Astrocyte (in vitro differentiated cells and primary cell): Measurements from ENCODE around the gene OBP2B. TPM values are rescaled to one million over a fixed set of nuclear protein-coding genes. Genes with fewer than 3 reads are reported as not detected.

Experiments
- DNase-seq: peaks from one replicate; pipeline ENCODE4 v3.0.0-alpha.2; 2010; ENCODE audit warnings: low read depth
- FAIRE-seq: peaks from 2 replicates; lab custom pipeline; 2011; peaks lifted over from hg19 to GRCh38; lab: Jason Lieb, UNC
- H2AFZ ChIP-seq: 2 replicates; pipeline ENCODE4 v1.6.0; 2012; ENCODE audit warnings: low read depth, low read length, inconsistent platforms
- H3K27ac ChIP-seq: 2 replicates; pipeline ENCODE4 v1.5.1; 2011; ENCODE audit warnings: low read depth, low read length, inconsistent platforms
- H3K27me3 ChIP-seq: 2 replicates; pipeline ENCODE4 v1.6.0; 2011; ENCODE audit warnings: low read length, inconsistent platforms; ENCODE audit not compliant: insufficient read depth
- H3K36me3 ChIP-seq: 2 replicates; pipeline ENCODE4 v1.5.1; 2011; ENCODE audit warnings: low read length, inconsistent platforms; ENCODE audit not compliant: insufficient read depth
- H3K4me1 ChIP-seq: 2 replicates; pipeline ENCODE4 v1.5.1; 2011; ENCODE audit warnings: low read length, inconsistent platforms; ENCODE audit not compliant: insufficient read depth
- H3K4me2 ChIP-seq: 2 replicates; pipeline ENCODE4 v1.6.0; 2012; ENCODE audit warnings: low read length, inconsistent platforms
- H3K4me3 ChIP-seq: 2 replicates; pipeline ENCODE4 v1.5.1; 2011; ENCODE audit warnings: low read depth, mild to moderate bottlenecking, low read length, inconsistent platforms; ENCODE audit not compliant: insufficient read depth
- H3K79me2 ChIP-seq: 2 replicates; pipeline ENCODE4 v1.6.0; 2012; ENCODE audit warnings: mild to moderate bottlenecking, low read length, inconsistent platforms; ENCODE audit not compliant: insufficient read depth
- H3K9ac ChIP-seq: 2 replicates; pipeline ENCODE4 v1.6.0; 2012; ENCODE audit warnings: mild to moderate bottlenecking, low read length, inconsistent platforms
- H3K9me3 ChIP-seq: 2 replicates; pipeline ENCODE4 v1.5.1; 2012; ENCODE audit warnings: low read depth, mild to moderate bottlenecking, low read length, inconsistent platforms; ENCODE audit not compliant: insufficient read depth
- H4K20me1 ChIP-seq: 2 replicates; pipeline ENCODE4 v1.6.0; 2012; ENCODE audit warnings: low read length, inconsistent platforms; ENCODE audit not compliant: insufficient read depth
- H3K27ac Mint-ChIP-seq: one replicate; pipeline ENCODE4 v1.8.0; 2021; ENCODE audit warnings: mild to moderate bottlenecking, mixed read lengths; ENCODE audit not compliant: unreplicated experiment
- H3K27me3 Mint-ChIP-seq: one replicate; pipeline ENCODE4 v1.8.0; 2021; ENCODE audit warnings: low read depth, mixed read lengths; ENCODE audit not compliant: unreplicated experiment
- H3K36me3 Mint-ChIP-seq: one replicate; pipeline ENCODE4 v1.8.0; 2021; ENCODE audit warnings: low read depth, mixed read lengths; ENCODE audit not compliant: unreplicated experiment
- H3K4me1 Mint-ChIP-seq: one replicate; pipeline ENCODE4 v1.8.0; 2021; ENCODE audit warnings: low read depth, mixed read lengths; ENCODE audit not compliant: unreplicated experiment
- H3K4me3 Mint-ChIP-seq: one replicate; pipeline ENCODE4 v1.8.0; 2021; ENCODE audit warnings: mild to moderate bottlenecking, moderate library complexity, mixed read lengths; ENCODE audit not compliant: unreplicated experiment
- H3K9me3 Mint-ChIP-seq: one replicate; pipeline ENCODE4 v1.8.0; 2021; ENCODE audit warnings: mild to moderate bottlenecking, mixed read lengths; ENCODE audit not compliant: unreplicated experiment
- EZH2 ChIP-seq: IDR thresholded peaks from 2 replicates; pipeline ENCODE4 v1.6.1; 2012; ENCODE audit warnings: mild to moderate bottlenecking, low read length, inconsistent platforms; ENCODE audit not compliant: insufficient read depth
- total RNA-seq: library from RNA; stranded (reverse); gene quantifications from 2 replicates; pipeline ENCODE4 v1.2.1, GENCODE V29; 2021
- TF ChIP-seq, protein P1 (sequence below): IDR thresholded peaks from 2 replicates; pipeline ENCODE4 v1.5.1; 2011; ENCODE audit warnings: low read depth, mild to moderate bottlenecking, inconsistent platforms, low read length, moderate library complexity; ENCODE audit not compliant: insufficient read depth

The OBP2B gene
- total RNA-seq, 1 donor from 2014 or later, result not detected

DNA sequence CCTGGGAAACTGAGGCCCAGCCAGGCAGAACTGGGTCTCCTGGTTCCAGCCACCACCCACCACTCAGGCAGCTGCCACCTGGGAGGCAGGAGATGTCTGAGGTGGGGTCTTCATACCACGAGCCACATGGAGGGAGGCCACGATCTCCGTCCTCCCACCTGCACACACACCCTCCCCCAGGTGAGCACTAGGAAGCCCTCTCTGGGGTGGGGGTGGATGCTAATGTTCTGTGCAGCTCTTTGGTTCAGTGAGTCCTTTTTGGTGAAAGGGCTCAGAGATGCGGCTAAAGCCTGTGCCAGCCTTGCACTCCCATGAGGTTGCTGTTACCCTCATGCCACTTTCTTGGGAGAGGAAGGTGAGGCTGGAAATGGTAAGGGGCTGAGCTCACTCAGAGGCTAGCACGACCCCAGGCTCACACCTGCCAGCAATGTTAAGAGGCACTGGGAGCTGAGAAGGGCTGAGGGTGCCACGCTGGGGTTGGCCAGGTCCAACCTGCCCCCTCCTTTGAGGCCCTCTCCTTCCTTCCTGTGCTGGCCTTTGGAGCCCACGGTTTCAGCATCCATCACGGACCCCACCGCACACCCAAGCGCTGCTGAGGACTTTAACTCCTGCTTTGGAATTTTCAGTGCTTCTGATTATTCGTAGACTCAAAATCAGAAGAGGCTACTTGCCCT, 26.6 kb upstream of the OBP2B start:
- no peak overlapping the region for H3K4me2 ChIP-seq
- no peaks in the 10 kb centered on the region for H3K79me2 ChIP-seq
- H3K36me3 ChIP-seq, result no peaks in the 10 kb centered on the region
- H3K4me3 ChIP-seq, result no peak overlapping the region
- H3K9ac ChIP-seq, result no peak overlapping the region
- no peaks in the 10 kb centered on the region for H3K9me3 ChIP-seq
- TF ChIP-seq, protein P1, sequence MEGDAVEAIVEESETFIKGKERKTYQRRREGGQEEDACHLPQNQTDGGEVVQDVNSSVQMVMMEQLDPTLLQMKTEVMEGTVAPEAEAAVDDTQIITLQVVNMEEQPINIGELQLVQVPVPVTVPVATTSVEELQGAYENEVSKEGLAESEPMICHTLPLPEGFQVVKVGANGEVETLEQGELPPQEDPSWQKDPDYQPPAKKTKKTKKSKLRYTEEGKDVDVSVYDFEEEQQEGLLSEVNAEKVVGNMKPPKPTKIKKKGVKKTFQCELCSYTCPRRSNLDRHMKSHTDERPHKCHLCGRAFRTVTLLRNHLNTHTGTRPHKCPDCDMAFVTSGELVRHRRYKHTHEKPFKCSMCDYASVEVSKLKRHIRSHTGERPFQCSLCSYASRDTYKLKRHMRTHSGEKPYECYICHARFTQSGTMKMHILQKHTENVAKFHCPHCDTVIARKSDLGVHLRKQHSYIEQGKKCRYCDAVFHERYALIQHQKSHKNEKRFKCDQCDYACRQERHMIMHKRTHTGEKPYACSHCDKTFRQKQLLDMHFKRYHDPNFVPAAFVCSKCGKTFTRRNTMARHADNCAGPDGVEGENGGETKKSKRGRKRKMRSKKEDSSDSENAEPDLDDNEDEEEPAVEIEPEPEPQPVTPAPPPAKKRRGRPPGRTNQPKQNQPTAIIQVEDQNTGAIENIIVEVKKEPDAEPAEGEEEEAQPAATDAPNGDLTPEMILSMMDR, result no peak
- no peak for TF ChIP-seq EZH2
- Mint-ChIP-seq H3K9me3 (no peaks in the 10 kb centered on the region), H3K36me3 (no peaks in the 10 kb centered on the region), H3K27ac (no peak overlapping the region), H3K4me1 (no peaks in the 10 kb centered on the region), H3K4me3 (no peak overlapping the region), H3K27me3 (peaks cover 14% of the 10 kb centered on the region)
- H3K27me3 ChIP-seq, result peaks cover 3% of the 10 kb centered on the region
- no peak overlapping the region for H2AFZ ChIP-seq
- peaks cover 3% of the 10 kb centered on the region for H3K4me1 ChIP-seq
- no peaks in the 10 kb centered on the region for H4K20me1 ChIP-seq
- FAIRE-seq, result no peak
- no peak overlapping the region for H3K27ac ChIP-seq
- no peak for DNase-seq

DNA sequence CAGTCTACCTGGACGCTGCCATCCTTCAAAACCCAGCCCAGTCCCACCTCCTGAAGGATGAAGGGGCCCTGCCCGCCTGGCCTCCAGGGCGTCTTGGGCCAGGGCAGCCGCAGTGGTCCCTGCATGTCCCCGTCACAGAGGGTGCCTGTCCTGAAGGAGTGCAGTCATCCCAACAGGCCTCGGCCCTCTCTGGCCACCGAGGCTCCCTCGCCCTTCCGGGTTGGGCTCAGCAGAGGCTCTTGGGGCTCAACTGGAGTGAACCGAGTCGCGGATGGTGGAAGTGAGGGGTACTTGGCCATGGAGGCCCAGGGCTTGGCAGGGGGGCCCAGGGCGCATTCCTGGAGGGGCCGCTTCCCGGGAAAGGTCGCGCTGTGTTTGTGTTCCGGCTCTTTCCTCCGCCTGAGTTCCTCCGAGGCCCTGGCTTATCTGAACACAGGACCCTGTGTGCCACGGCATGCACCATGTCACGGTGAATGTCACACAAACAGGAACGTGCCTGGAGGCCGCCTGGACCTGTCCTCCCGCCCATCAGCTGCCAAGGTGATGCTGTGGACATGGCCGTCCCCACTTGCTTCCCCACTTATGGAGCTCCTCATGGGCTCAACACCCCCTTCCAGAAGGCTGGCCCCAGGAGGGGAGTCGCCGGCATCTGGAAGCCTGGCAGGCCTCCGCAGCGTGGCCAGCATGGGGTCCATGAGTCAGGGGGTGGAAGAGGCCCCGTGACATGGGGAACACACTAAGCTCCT, 25.7 kb upstream of the OBP2B start:
- no peaks in the 10 kb centered on the region for H4K20me1 ChIP-seq
- Mint-ChIP-seq H3K9me3 (peaks cover 1% of the 10 kb centered on the region), H3K4me1 (no peaks in the 10 kb centered on the region), H3K36me3 (no peaks in the 10 kb centered on the region), H3K27me3 (peaks cover 21% of the 10 kb centered on the region), H3K27ac (no peak overlapping the region), H3K4me3 (no peak overlapping the region)
- FAIRE-seq, result no peak
- H3K9ac ChIP-seq, result no peak overlapping the region
- H3K27ac ChIP-seq, result no peak overlapping the region
- H3K9me3 ChIP-seq, result no peaks in the 10 kb centered on the region
- peaks cover 3% of the 10 kb centered on the region for H3K4me1 ChIP-seq
- H3K36me3 ChIP-seq, result no peaks in the 10 kb centered on the region
- DNase-seq, result no peak
- no peak overlapping the region for H3K4me3 ChIP-seq
- H3K4me2 ChIP-seq, result no peak overlapping the region
- H3K79me2 ChIP-seq, result no peaks in the 10 kb centered on the region
- H3K27me3 ChIP-seq, result peaks cover 3% of the 10 kb centered on the region
- TF ChIP-seq EZH2, result no peak
- TF ChIP-seq, protein P1, result no peak
- H2AFZ ChIP-seq, result no peak overlapping the region
